Measurements from ENCODE around the gene GGCT.

GGCT gene

DNA sequence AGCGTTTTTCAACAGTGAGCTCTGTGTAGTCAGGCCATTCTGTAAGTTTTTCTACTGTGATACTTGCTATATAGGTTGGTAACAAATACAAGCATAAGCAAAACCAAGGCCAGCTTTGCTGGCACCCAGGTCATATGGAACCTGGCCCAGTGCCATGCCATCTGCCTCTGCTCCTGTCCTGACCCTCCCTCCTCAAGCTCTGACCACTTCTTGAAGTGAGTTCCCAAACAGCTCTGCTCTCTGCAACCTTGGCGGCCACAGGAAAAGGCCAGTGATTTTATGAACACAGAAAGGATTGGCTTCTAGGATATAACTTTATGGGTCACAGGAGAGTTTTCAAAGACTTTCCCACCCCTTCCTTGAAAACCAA, 38.8 kb downstream of the GGCT start:
- no peak for DNase-seq (ENCODE audit: low read depth, low spot score)
- H3K27ac ChIP-seq: no peak overlapping the region

DNA sequence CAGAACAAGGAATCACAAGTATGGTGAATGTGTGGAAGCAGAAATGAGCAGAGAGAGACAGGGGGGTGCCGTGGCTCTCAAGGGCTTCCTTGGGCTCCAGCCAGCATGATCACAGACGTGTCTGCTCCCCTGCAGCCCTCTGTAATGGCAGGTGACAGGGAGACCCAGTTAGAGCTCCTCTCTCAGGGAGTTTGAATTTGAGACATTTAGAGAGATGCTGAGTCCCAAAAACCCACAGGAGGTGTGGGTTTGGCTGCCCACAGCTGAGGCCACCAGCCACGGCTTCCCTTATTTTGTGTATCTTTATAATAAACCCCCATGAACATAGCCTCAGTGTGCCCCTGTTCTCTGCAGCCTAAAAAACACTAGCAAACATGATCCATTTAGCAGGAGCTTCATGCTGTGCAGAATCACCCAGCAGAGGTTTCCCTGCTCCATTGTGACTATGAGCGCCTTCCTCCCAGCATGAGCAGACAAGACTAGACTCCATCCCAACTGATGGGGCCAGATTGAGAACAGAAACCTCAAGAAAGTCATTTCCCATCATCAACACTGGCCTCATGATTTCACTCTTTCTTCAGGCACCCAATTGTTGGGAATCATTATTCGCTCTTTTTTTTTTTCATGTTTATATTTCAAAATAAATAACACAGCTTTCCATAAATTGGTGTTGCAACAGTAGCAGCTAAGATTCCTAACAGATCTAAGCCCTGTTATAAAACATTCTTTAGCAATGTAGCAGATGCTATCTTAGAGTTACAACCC, 39.4 kb downstream of the GGCT start:
- H3K27ac ChIP-seq: no peak overlapping the region
- no peak for DNase-seq (ENCODE audit: low read depth, low spot score)

DNA sequence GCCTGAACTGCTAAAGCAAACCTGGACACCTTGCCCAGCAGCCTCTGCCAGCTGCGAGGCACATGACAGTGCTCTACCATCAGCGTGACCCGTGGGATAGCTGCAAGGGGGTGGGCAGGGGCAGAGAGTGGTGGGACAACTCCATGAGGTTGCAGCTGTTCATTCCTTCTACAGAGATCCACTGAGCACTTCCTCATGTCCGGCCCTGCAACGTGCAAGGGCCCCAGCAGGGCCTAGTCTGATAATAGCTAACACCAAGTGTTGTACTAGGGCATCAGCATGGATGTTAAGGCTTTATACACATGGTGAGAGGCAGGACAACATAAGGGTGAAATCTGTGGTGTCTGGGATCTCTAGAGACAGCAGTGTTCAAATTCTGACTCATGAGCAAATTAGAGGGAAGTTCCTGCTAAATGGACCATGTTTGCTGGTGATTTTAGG, 40.4 kb downstream of the GGCT start:
- H3K27ac ChIP-seq: no peak overlapping the region
- no peak for DNase-seq (ENCODE audit: low read depth, low spot score)

DNA sequence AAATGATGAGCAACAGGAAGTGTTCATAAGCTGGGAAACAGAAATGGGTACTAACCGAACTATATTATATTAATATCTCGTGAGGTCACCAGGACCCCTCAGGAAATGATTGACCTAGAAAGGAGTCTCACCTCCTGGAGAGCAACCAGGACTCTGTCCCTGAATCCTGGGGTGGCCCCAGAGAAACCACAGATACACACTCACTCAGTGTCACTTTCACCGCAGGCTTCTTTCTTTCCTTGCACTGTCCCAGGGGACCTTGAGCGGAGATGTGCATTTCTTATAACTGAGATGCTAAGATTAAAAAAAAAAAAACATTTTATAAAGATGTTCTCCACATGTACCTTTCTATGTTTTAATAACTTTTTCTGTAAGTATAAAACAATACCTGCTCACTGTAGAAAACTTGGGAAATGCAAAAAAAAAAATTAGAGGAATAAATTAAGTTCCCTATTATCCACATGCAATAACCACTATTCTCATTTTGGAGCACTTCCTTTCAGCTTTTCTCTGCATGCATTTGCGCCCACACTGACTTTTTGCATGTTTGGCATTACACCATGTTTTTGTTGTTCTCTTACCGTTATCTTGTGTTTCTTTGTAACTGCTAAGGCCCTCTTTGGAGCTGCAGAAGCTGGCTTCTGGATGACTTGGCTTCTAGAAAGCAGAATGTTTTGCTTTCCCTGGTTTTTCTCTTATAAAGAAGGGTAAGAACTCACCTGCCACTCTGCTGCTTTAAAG, 41.1 kb downstream of the GGCT start:
- no peak overlapping the region for H3K27ac ChIP-seq
- no peak for DNase-seq (ENCODE audit: low read depth, low spot score)

DNA sequence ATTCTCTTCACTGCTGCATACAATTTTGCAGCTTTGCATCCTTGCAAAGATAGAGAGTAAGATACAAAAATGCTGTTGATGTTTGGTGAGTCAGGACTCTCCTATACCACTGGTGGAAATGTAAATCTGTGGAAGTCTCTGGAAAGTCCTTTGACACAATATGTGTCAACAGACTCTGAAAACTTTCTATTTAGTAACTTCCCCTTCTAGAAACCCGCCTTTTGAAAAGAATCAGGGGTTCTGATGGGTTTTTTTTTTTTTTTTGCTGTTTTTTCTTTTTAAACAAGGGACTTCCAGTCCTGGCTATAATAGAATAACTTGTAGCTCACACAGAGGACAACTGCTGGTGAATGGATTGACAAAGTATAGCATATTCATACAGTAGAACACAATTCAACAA, 42.5 kb downstream of the GGCT start:
- no peak for DNase-seq (ENCODE audit: low read depth, low spot score)
- no peak overlapping the region for H3K27ac ChIP-seq

DNA sequence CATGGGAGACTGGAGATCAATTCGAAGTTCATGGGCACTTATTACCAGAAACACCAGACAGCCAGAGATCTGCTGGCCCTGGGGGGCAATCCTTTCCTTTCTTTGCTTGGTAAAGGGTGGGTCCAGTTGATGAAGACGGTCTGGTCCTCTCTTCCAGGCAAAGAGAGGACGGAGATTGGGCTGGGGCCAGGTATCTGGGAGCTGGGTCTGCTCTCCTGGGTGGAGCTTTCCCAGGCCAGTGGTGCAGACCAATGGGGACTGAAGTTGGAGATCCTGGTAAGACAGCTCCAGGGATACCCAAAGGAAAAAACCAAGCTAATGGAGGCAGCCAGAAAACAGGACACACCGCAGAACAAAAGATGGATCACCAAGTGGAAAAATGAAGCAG, 44.4 kb downstream of the GGCT start:
- peak overlapping the region; percentile 1 for H3K27ac ChIP-seq
- no peak for DNase-seq (ENCODE audit: low read depth, low spot score)

DNA sequence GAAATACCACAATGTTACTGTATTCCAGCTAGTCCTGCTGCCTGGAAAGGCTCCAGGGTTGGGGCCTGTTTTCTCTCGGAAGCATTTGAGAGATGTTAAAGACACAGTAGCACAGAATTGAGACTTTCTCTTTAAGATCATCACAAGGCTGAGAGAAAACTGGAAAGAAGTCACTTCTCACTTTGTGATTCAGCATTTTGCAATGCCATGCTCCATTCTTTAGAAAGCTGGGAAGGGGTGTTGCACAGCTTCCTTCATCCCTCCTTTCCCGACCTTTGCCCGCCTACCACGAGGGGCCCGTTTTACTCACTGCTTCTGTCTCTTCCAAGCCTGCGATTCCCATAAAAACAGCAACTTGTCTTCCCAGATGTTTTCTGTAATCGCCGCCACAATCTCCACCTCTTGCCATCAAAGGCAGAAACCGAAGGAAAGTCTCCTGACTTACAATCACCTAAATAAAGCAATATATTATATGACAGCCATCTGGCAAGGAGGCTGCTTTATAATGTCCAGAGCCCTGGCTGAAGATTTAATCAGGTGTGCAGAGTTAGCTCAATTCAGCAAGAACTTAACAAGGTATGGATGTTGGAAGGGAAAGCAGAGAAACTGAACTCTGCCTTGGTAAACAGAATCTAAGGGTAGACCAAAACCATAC, 44.9 kb downstream of the GGCT start:
- H3K27ac ChIP-seq: peak overlapping the region; percentile 1

DNA sequence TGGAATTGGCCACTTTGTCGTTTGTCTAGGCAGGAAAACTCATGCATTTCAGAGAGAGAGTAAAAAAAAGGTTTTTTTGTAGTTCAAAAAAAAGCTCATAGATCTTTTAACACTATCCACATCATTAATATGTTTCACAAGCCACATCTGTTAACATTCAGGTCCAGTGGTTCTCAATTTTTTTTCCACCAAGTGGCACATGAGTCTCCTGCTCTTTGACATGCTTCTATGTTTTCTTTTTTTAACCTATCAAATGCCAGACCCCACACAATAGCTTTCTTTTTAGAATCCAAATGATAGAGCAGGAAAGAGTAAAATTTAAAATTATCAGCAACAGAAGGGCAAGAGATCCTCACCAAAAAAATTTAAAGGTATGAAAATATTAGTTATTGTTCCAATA, 46.3 kb downstream of the GGCT start:
- DNase-seq (ENCODE audit: low read depth, low spot score): no peak
- H3K27ac ChIP-seq: no peak overlapping the region

More for the DNA sequence above, 44.9 kb downstream of the GGCT start:
- no peak for DNase-seq (ENCODE audit: low read depth, low spot score)

DNA sequence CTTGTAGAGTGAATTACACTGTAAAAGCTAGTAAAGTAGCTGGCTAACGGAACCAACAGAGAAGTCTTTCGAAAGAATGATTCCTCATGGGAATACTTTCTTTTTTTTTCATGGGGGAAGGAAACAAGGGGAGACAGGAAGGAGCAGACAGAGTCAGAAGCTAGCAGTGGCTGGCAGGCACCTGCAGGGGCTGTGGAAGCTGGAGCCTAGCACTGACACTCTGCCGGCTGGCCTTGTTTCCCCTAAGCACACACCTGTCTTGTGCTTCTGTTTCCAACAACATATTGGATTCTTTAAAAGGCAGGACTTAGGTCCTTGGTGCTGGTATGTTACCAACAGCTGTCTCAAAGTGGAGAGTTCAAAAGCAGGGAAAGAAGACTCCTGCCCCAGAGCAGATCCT, 50.7 kb downstream of the GGCT start:
- no peak for DNase-seq (ENCODE audit: low read depth, low spot score)
- no peak overlapping the region for H3K27ac ChIP-seq

DNA sequence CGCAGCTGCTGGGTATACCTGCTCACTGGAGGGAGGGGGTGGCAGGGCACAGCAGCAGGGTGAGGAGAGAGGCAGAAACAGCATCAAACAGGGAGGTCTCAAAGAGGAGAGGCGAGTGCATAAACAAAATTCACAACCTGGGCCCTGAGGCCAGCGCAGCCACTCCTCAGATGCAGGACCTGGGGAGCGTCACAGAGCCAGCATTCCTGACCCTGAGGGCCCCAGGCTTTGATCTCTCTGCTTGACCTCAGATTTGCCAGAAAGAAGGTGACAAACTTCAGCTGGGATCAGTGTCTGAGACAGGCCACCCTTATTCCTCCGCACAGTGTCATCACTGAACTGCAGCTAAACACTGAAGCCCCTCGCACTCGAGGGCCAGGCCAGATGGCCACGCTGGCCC, 51.6 kb downstream of the GGCT start:
- DNase-seq (ENCODE audit: low read depth, low spot score): no peak
- H3K27ac ChIP-seq: no peak overlapping the region

DNA sequence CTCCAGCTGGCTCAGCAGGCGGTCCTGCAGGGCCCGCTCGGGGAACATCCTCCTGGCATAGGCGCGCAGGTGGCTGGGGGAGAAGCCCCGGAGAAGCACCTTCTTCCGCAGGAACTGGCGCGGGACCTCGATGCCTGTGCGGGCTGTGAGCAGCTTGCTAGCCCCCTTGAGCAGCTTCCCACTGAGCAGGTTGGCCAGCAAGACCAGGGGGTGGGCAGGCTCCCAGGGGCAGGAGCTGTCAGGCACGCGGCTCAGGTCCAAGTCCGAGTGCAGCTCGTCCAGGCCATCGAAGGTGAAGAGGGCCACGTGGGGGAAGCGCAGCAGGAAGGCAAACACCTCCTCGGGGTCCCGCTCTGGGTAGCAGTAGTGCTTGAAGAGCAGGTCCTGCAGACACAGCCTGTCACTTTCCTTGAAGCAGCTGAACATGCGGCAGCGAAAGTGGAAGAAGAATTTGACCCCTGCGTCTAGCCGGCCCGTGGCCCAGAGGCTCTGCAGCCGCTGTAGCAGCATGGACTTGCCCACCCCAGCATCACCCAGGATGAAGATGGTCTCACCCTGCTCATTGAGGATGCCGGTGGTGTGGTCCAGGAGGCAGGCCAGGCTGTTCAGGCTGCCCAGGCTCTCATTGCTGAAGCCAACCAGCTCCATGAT, 52.2 kb downstream of the GGCT start:
- no peak for DNase-seq (ENCODE audit: low read depth, low spot score)
- no peak overlapping the region for H3K27ac ChIP-seq

DNA sequence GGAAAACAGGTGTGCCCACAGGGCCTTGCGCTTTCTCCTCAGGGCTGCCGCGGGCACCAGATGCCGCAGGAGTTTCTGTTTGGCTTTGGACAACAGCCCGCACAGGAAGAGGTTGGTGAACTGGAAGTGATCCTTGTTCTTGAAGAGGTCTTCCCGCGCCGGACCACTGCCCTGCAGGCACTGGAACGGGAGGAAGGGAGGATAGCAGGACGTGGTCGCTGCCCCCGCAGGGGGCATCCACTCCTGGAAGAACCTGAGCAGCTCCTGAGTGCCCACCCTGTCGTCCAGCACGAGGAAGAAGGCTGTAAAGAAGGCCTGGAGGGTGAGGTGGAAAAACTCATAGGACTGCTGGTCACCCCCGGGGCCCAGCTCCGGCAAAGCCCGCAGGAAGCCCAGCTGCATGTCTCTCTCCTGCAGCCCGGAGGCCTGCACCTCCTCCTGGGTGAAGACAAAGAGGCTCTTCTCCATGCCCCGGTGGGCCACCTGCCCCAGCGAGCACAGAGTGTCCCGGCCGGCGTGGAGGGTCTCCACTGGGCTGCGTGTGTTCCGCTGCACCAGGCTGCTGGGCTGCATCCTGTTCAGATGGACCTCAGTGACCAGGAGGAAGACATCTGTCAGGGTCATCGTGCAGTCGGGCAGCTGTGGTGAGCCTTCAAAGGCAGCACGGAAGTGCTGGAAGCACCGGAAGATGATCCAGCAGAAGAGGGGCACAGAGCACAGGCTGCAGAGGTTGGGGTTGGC, 52.9 kb downstream of the GGCT start:
- no peak overlapping the region for H3K27ac ChIP-seq

DNA sequence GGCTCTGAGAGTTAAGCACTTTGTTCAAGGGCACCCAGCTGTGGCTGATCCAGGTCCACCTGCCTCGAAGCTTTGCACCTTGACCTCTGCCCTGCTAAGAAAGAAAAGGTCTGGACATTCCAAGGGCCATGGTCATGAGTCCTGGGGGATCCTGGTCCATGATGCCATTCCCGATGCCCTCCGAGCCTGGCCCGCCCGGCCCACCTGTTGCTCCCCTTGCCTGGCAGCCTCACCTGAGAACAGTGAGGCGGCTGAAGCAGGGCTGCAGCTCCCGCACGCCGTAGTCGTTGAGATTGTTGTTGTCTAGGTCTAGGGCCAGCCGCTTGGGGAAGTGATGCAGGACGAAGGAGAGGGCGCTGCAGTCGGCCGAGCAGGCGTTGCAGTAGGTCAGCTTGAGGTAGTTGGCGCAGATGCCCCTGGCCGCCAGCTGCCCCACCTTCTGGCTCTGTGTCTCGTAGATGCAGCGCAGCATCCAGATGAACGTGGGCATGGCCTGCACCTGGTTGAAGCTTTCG, 53.6 kb downstream of the GGCT start:
- no peak for DNase-seq (ENCODE audit: low read depth, low spot score)
- H3K27ac ChIP-seq: no peak overlapping the region

More for the DNA sequence above, 52.9 kb downstream of the GGCT start:
- no peak for DNase-seq (ENCODE audit: low read depth, low spot score)

DNA sequence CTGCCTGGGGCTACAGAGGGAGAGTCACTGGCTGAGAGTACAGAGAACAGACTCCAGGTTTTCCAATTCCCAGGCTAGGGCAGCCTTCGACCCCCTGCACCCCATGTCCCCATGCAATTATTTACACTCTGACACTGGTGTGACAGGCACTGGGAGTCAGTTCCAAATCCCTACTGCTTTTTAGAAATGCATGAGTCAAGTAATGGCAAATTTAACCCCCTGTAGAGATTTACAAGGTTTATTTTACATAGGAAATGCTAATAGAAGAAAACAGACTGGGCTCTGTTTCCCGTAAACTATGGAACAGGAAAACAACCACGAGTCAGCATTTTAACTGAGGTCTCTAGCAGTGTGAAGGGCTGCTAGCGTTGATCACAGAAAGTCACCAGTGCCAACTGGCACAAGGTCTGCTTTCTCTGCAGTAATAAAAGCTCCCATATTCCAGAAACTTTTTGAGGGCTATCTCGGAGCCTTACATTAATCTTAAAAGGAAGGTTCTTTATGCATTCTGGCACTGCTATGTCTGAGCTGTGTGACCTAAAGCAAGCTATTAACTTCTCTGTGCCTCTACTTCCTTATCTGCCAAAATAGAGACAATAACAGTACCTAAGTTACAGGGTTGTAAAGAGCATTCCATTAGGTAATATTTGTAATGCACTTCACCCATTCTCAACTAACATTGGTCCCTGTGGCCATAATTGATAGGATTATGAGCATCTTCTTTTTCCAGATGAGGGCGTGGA, 54.2 kb downstream of the GGCT start:
- no peak for DNase-seq (ENCODE audit: low read depth, low spot score)
- no peak overlapping the region for H3K27ac ChIP-seq

DNA sequence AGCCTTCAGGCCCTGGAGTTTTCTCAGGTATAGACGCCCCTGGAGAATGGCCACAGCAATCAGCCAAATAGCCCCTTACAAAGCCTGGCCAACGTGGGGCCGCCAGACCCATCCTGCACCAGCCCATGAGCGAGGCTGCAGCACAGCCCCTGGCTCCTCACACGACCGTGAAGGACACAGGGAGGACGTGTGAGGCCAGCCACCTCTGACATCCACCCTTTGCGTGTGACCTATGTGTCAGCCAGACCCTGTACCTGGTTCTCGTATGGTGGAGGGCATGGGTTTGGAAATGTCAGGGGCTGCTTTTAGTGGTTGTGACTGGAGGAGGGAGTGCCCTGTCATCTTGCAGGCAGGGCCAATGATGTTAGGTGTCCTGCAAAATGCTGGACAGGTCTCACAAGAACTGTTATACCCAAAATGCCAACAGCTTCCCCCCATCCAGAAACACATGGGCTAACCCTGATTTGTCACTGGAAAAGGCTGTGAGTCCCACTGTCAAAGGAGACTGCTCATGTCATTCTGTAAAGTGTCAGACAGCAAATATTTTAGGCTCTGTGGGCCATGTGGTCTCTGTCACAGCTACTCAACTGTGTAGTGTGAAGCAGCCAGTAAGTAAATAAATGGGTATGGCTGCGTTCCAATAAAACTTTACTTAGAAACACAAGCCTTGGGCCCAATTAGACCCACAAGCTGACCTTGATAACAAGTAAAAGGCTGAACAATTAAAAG, 56.0 kb downstream of the GGCT start:
- H3K27ac ChIP-seq: no peak overlapping the region

DNA sequence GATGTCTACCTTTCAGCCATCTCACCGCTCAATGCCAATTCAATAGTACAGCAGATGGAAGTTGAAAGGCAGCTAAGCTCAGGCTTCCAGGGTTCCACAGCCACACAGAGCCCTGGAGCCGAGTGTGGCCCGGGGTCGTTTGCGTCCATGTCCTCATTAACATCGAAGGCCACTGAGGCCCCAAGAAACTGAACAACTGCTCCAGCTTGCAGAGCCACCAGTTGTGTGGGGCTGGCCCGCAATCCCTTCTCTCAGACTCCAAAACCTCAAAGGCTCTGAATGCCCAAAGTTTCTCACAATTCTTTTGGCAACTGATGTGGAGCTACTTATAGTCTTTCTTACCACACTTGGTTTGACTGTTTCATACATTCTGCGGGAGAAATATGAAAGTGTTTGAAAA, 57.2 kb downstream of the GGCT start:
- no peak overlapping the region for H3K27ac ChIP-seq
- DNase-seq (ENCODE audit: low read depth, low spot score): no peak

More for the DNA sequence above, 56.0 kb downstream of the GGCT start:
- DNase-seq (ENCODE audit: low read depth, low spot score): no peak
